Measurements from ENCODE around the gene ST3GAL4.

Gene ST3GAL4

GRCh38 chr11:126405374-126405773, 49.9 kb downstream of the ST3GAL4 start:
- Histone ChIP-seq H3K9ac (ENCODE audit: low read depth, low read length) (no peak overlapping the region), H3K36me3 (ENCODE audit: control insufficient read depth, insufficient read depth, low read length) (peaks cover 31% of the 10 kb centered on the region), H3K4me3 (ENCODE audit: low read depth, low read length) (no peak overlapping the region), H3K9me3 (ENCODE audit: control insufficient read depth, insufficient read depth, low read length) (no peaks in the 10 kb centered on the region), H3K4me1 (ENCODE audit: control insufficient read depth, insufficient read depth, low read length) (peaks cover 20% of the 10 kb centered on the region), H3K27me3 (ENCODE audit: control insufficient read depth, insufficient read depth, low read length) (no peaks in the 10 kb centered on the region), H3K27ac (ENCODE audit: low read depth, low read length) (no peak overlapping the region)

- no peaks in the 10 kb centered on the region for H3K9me3 ChIP-seq (ENCODE audit: control insufficient read depth, insufficient read depth, low read length)
- H3K4me1 ChIP-seq (ENCODE audit: control insufficient read depth, insufficient read depth, low read length), result peaks cover 20% of the 10 kb centered on the region
- H3K27ac ChIP-seq (ENCODE audit: low read depth, low read length), result no peak overlapping the region
- H3K27me3 ChIP-seq (ENCODE audit: control insufficient read depth, insufficient read depth, low read length), result no peaks in the 10 kb centered on the region
- no peak overlapping the region for H3K4me3 ChIP-seq (ENCODE audit: low read depth, low read length)
- no peak overlapping the region for H3K9ac ChIP-seq (ENCODE audit: low read depth, low read length)
- H3K36me3 ChIP-seq (ENCODE audit: control insufficient read depth, insufficient read depth, low read length), result peaks cover 31% of the 10 kb centered on the region
These were observed 50.4 kb downstream of the ST3GAL4 start for GRCh38 chr11:126405906-126406305.

- no peak overlapping the region for H3K9ac ChIP-seq (ENCODE audit: low read depth, low read length)
- H3K27ac ChIP-seq (ENCODE audit: low read depth, low read length), result no peak overlapping the region
- H3K36me3 ChIP-seq (ENCODE audit: control insufficient read depth, insufficient read depth, low read length), result peaks cover 31% of the 10 kb centered on the region
- no peaks in the 10 kb centered on the region for H3K9me3 ChIP-seq (ENCODE audit: control insufficient read depth, insufficient read depth, low read length)
- no peaks in the 10 kb centered on the region for H3K27me3 ChIP-seq (ENCODE audit: control insufficient read depth, insufficient read depth, low read length)
- H3K4me1 ChIP-seq (ENCODE audit: control insufficient read depth, insufficient read depth, low read length), result peaks cover 20% of the 10 kb centered on the region
- H3K4me3 ChIP-seq (ENCODE audit: low read depth, low read length), result no peak overlapping the region
These were observed 50.9 kb downstream of the ST3GAL4 start for GRCh38 chr11:126406368-126406767.

GRCh38 chr11:126407101-126407521, 51.6 kb downstream of the ST3GAL4 start:
- H3K9me3 ChIP-seq (ENCODE audit: control insufficient read depth, insufficient read depth, low read length), result no peaks in the 10 kb centered on the region
- H3K4me1 ChIP-seq (ENCODE audit: control insufficient read depth, insufficient read depth, low read length), result peaks cover 20% of the 10 kb centered on the region
- no peak overlapping the region for H3K4me3 ChIP-seq (ENCODE audit: low read depth, low read length)
- no peak overlapping the region for H3K9ac ChIP-seq (ENCODE audit: low read depth, low read length)
- H3K27ac ChIP-seq (ENCODE audit: low read depth, low read length), result no peak overlapping the region
- peaks cover 31% of the 10 kb centered on the region for H3K36me3 ChIP-seq (ENCODE audit: control insufficient read depth, insufficient read depth, low read length)
- H3K27me3 ChIP-seq (ENCODE audit: control insufficient read depth, insufficient read depth, low read length), result no peaks in the 10 kb centered on the region

- no peaks in the 10 kb centered on the region for H3K27me3 ChIP-seq (ENCODE audit: control insufficient read depth, insufficient read depth, low read length)
- H3K9me3 ChIP-seq (ENCODE audit: control insufficient read depth, insufficient read depth, low read length), result no peaks in the 10 kb centered on the region
- H3K4me1 ChIP-seq (ENCODE audit: control insufficient read depth, insufficient read depth, low read length), result peaks cover 17% of the 10 kb centered on the region
- no peak overlapping the region for H3K4me3 ChIP-seq (ENCODE audit: low read depth, low read length)
- peaks cover 31% of the 10 kb centered on the region for H3K36me3 ChIP-seq (ENCODE audit: control insufficient read depth, insufficient read depth, low read length)
- H3K9ac ChIP-seq (ENCODE audit: low read depth, low read length), result no peak overlapping the region
- H3K27ac ChIP-seq (ENCODE audit: low read depth, low read length), result no peak overlapping the region
These were observed 52.3 kb downstream of the ST3GAL4 start for GRCh38 chr11:126407682-126408288.

- Histone ChIP-seq H3K9ac (ENCODE audit: low read depth, low read length) (no peak overlapping the region), H3K27me3 (ENCODE audit: control insufficient read depth, insufficient read depth, low read length) (no peaks in the 10 kb centered on the region), H3K36me3 (ENCODE audit: control insufficient read depth, insufficient read depth, low read length) (peaks cover 34% of the 10 kb centered on the region), H3K4me1 (ENCODE audit: control insufficient read depth, insufficient read depth, low read length) (peaks cover 10% of the 10 kb centered on the region), H3K9me3 (ENCODE audit: control insufficient read depth, insufficient read depth, low read length) (no peaks in the 10 kb centered on the region), H3K27ac (ENCODE audit: low read depth, low read length) (no peak overlapping the region), H3K4me3 (ENCODE audit: low read depth, low read length) (no peak overlapping the region)
These were observed 53.0 kb downstream of the ST3GAL4 start for GRCh38 chr11:126408496-126408895.

GRCh38 chr11:126408901-126409619, 53.6 kb downstream of the ST3GAL4 start:
- Histone ChIP-seq H3K9me3 (ENCODE audit: control insufficient read depth, insufficient read depth, low read length) (no peaks in the 10 kb centered on the region), H3K27ac (ENCODE audit: low read depth, low read length) (no peak overlapping the region), H3K4me1 (ENCODE audit: control insufficient read depth, insufficient read depth, low read length) (peaks cover 6% of the 10 kb centered on the region), H3K36me3 (ENCODE audit: control insufficient read depth, insufficient read depth, low read length) (peaks cover 39% of the 10 kb centered on the region), H3K9ac (ENCODE audit: low read depth, low read length) (no peak overlapping the region), H3K27me3 (ENCODE audit: control insufficient read depth, insufficient read depth, low read length) (no peaks in the 10 kb centered on the region), H3K4me3 (ENCODE audit: low read depth, low read length) (no peak overlapping the region)

GRCh38 chr11:126409620-126409985, 54.1 kb downstream of the ST3GAL4 start:
- Histone ChIP-seq H3K4me1 (ENCODE audit: control insufficient read depth, insufficient read depth, low read length) (peaks cover under 1% of the 10 kb centered on the region; the same call in 1 of the 2 replicates), H3K27me3 (ENCODE audit: control insufficient read depth, insufficient read depth, low read length) (no peaks in the 10 kb centered on the region), H3K9me3 (ENCODE audit: control insufficient read depth, insufficient read depth, low read length) (no peaks in the 10 kb centered on the region), H3K4me3 (ENCODE audit: low read depth, low read length) (no peak overlapping the region), H3K27ac (ENCODE audit: low read depth, low read length) (no peak overlapping the region), H3K9ac (ENCODE audit: low read depth, low read length) (no peak overlapping the region), H3K36me3 (ENCODE audit: control insufficient read depth, insufficient read depth, low read length) (peaks cover 39% of the 10 kb centered on the region)

GRCh38 chr11:126410649-126411048, 55.2 kb downstream of the ST3GAL4 start:
- Histone ChIP-seq H3K36me3 (ENCODE audit: control insufficient read depth, insufficient read depth, low read length) (peaks cover 39% of the 10 kb centered on the region), H3K9me3 (ENCODE audit: control insufficient read depth, insufficient read depth, low read length) (no peaks in the 10 kb centered on the region), H3K27ac (ENCODE audit: low read depth, low read length) (no peak overlapping the region), H3K9ac (ENCODE audit: low read depth, low read length) (no peak overlapping the region), H3K4me1 (ENCODE audit: control insufficient read depth, insufficient read depth, low read length) (no peaks in the 10 kb centered on the region), H3K27me3 (ENCODE audit: control insufficient read depth, insufficient read depth, low read length) (no peaks in the 10 kb centered on the region), H3K4me3 (ENCODE audit: low read depth, low read length) (no peak overlapping the region)

- Histone ChIP-seq H3K36me3 (ENCODE audit: control insufficient read depth, insufficient read depth, low read length) (peaks cover 37% of the 10 kb centered on the region), H3K9ac (ENCODE audit: low read depth, low read length) (no peak overlapping the region), H3K4me3 (ENCODE audit: low read depth, low read length) (no peak overlapping the region), H3K4me1 (ENCODE audit: control insufficient read depth, insufficient read depth, low read length) (0 out of 2 replicates have a peak, but pooled peaks cover 2% of the 10 kb centered on the region), H3K27ac (ENCODE audit: low read depth, low read length) (no peak overlapping the region), H3K27me3 (ENCODE audit: control insufficient read depth, insufficient read depth, low read length) (peaks cover 2% of the 10 kb centered on the region), H3K9me3 (ENCODE audit: control insufficient read depth, insufficient read depth, low read length) (no peaks in the 10 kb centered on the region)
These were observed 56.5 kb downstream of the ST3GAL4 start for GRCh38 chr11:126411971-126412381.

- Histone ChIP-seq H3K9me3 (ENCODE audit: control insufficient read depth, insufficient read depth, low read length) (no peaks in the 10 kb centered on the region), H3K9ac (ENCODE audit: low read depth, low read length) (no peak overlapping the region), H3K27ac (ENCODE audit: low read depth, low read length) (no peak overlapping the region), H3K27me3 (ENCODE audit: control insufficient read depth, insufficient read depth, low read length) (peaks cover 8% of the 10 kb centered on the region), H3K36me3 (ENCODE audit: control insufficient read depth, insufficient read depth, low read length) (peaks cover 25% of the 10 kb centered on the region), H3K4me3 (ENCODE audit: low read depth, low read length) (no peak overlapping the region), H3K4me1 (ENCODE audit: control insufficient read depth, insufficient read depth, low read length) (0 out of 2 replicates have a peak, but pooled peaks cover 4% of the 10 kb centered on the region)
These were observed 57.9 kb downstream of the ST3GAL4 start for GRCh38 chr11:126413426-126413825.

Data from HUES48 (cell line).